Activated T-cell treated with anti-CD3 and anti-CD28 coated beads, Interleukin-2, amount 50 U/mL, for 4 hours (primary cell): Measurements from ENCODE around the gene FSD2. TPM values are rescaled to one million over a fixed set of nuclear protein-coding genes. Genes with fewer than 3 reads are reported as not detected.
A peak's percentile ranks its signal among the peaks of the same experiment; 100 is the strongest.

Source experiments
- ATAC-seq, 2 donors: fragments of 200-7000 bp; cut with Tn5 transposase; one replicate each; pipeline ENCODE4 v1.10.0; 2021
- DNase-seq: peaks from one replicate; pipeline ENCODE4 v3.0.0-alpha.2; 2020
- H3K27me3 Mint-ChIP-seq: one replicate; pipeline ENCODE4 v1.8.0; 2021; ENCODE audit warnings: low read depth, mixed read lengths
- H3K36me3 Mint-ChIP-seq: one replicate; pipeline ENCODE4 v1.8.0; 2022; ENCODE audit warnings: mixed read lengths; ENCODE audit not compliant: insufficient read depth
- H3K4me1 Mint-ChIP-seq: one replicate; pipeline ENCODE4 v1.8.0; 2021; ENCODE audit warnings: low read depth, mixed read lengths
- H3K4me3 Mint-ChIP-seq: one replicate; pipeline ENCODE4 v1.8.0; 2021; ENCODE audit warnings: mild to moderate bottlenecking, moderate library complexity, mixed read lengths
- H3K9me3 Mint-ChIP-seq: one replicate; pipeline ENCODE4 v1.8.0; 2021; ENCODE audit warnings: mixed read lengths
- total RNA-seq, 3 donors: library from RNA; stranded (reverse); gene quantifications; one replicate each; pipeline ENCODE4 v1.2.1, GENCODE V29; 2021

Gene FSD2, protein sequence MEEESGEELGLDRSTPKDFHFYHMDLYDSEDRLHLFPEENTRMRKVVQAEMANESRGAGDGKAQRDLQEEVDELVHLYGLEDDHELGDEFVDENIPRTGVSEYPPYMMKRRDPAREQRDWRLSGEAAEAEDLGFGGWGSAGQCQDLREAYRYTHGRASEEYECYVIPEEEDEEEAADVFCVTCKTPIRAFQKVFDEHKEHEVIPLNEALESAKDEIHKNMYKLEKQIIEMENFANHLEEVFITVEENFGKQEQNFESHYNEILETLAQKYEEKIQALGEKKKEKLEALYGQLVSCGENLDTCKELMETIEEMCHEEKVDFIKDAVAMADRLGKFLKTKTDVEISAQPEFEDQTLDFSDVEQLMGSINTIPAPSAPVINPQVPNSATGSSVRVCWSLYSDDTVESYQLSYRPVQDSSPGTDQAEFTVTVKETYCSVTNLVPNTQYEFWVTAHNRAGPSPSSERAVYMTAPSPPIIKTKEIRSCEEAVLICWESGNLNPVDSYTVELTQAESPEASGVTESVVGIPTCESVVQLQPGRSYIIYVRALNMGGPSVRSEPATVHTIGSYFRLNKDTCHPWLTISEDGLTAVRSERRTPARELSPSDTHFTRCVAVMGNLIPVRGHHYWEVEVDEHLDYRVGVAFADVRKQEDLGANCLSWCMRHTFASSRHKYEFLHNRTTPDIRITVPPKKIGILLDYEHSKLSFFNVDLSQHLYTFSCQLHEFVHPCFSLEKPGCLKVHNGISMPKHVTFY
- not detected for total RNA-seq

DNA sequence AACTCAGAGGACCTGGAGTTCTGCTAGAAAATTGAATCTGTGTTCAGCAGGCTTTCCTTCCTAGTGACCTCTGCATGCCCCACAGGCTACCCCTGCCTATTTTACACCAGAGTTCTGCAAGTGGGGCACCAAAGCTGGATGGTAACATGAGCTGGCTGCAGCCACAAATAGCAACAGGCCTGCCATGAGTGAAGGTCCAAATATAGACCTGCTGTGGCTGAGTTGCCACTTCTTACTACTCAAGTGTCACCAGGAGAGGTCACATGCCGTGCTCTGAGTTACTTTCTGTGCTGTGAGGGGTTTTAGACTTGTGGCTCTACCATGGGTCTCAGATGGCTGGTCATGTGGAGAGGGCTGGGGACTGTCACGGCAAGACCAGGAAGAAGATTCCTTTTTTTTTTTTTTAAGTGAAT, at the start of gene FSD2:
FSD2 (minus strand) TSS at position 76 of the 413 bp plus-strand sequence. CDS start 18,679 bp downstream, outside the sequence.
- H3K36me3 Mint-ChIP-seq: no peaks in the 10 kb centered on the region
- ATAC-seq (no peak), DNase-seq (no peak)
- peaks cover 13% of the 10 kb centered on the region for H3K27me3 Mint-ChIP-seq
- peaks cover 15% of the 10 kb centered on the region for H3K4me1 Mint-ChIP-seq
- H3K4me3 Mint-ChIP-seq: no peak within 1 kb of the TSS
- H3K9me3 Mint-ChIP-seq: no peaks in the 10 kb centered on the region

DNA sequence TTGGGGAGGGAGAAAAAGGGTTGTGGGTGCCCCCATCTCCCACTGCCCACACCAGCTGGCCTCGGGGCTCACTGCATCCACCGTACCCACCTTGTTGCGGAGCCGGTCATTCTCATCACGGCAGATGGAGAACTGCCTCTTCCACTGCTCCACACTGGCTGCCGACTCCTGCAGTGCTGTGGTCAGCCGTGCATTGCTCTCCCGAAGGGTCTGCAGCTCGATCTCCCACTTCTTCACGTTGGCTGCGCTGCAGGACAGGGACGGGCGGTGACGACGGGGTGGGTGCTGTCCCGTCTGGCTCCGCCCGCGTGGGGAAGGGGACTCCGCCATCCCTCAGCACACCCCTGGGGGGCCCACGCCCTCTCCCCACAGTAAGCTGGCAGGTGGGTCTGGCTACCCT, 48.7 kb upstream of the FSD2 start:
- no peak for DNase-seq
- Mint-ChIP-seq H3K4me1 (peaks cover 5% of the 10 kb centered on the region), H3K27me3 (no peaks in the 10 kb centered on the region), H3K36me3 (peaks cover 2% of the 10 kb centered on the region), H3K4me3 (no peak overlapping the region), H3K9me3 (no peaks in the 10 kb centered on the region)
- ATAC-seq: no peak

DNA sequence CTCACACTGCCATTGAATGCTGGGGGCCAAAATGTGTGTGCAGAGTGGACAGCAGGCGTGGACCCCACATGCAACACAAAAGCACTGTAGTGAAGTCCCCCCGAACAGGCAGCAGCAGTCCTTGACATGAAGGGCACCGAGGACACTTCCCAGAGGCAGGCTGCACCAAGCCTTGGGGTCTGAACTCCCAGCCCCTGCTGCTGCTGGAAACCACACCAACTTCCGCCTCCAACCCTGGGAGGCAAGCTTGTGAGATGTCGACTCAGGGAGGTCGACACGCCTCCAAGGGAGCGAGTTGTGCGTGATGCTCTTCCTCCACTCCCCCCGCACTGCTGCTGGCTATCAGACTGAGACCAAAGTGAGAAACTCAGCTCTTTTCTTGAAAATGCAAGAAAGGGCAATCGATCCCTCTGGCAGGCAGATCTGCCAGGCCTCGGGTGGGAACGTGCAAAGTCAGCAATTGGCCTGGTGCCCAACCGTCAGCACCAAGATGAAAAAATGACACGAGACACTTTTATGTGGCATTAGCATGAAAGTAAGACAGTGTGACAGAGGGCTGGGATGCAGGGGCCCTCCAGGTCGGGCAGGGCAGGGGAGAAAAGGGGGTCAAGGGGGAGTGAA, 47.2 kb upstream of the FSD2 start:
- DNase-seq (no peak), ATAC-seq (no peak)
- Mint-ChIP-seq H3K4me1 (peaks cover 8% of the 10 kb centered on the region), H3K9me3 (no peaks in the 10 kb centered on the region), H3K27me3 (no peaks in the 10 kb centered on the region), H3K4me3 (no peak overlapping the region), H3K36me3 (no peaks in the 10 kb centered on the region)

DNA sequence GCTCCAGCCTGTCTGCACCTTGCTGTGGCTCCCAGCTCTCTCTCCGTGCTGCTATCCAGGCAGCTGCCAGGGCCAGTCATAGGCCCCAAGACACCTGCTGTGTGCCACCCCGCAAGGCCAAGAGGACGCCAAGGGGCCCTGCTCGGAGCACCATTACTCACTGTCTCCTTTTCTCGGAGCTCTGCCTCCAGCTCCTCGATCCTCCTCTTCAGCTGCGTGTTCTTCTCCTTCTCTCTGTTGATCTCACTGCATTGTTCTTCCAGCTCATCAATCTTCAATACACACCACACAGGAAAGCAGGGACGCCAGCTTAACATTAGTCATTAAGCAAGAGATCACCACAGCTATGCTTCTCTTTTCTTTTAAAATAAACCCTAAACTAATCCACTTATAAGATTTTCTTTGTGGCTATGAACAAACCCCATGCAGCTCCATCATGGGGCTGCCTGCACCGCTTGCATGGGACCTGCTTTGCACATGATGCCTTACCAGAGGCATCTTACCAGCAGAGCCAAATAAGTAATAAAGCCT, 46.2 kb upstream of the FSD2 start:
- Mint-ChIP-seq H3K9me3 (no peaks in the 10 kb centered on the region), H3K4me3 (no peak overlapping the region), H3K4me1 (peaks cover 8% of the 10 kb centered on the region), H3K27me3 (no peaks in the 10 kb centered on the region), H3K36me3 (no peaks in the 10 kb centered on the region)
- no peak for ATAC-seq
- no peak for DNase-seq

DNA sequence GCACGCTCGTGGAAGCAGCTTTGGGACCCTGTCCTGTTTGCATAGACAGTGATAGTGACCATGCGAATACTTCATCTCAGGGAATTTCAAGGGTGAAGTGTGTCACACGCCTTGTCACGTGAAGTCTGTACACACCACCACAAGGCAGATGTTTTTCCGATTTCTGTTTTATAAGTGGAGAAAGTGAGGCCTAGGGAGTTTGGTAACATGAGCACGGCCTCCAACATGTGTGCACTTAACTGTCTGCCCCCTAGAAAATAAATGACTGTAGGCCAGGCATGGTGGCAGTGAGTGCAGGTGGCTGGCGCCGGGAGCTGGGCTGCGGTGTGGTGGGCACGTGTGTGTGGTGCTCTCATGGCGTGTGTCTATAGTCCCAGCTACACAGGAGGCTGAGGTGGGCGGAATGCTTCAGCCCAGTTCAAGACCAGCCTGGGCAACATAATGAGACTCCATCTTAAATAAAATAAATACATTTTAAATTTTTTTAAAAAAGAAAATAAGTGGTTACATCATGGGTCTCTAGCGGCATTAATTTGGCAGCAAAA, 45.5 kb upstream of the FSD2 start:
- DNase-seq (no peak), ATAC-seq (no peak)
- Mint-ChIP-seq H3K27me3 (no peaks in the 10 kb centered on the region), H3K9me3 (no peaks in the 10 kb centered on the region), H3K4me3 (no peak overlapping the region), H3K4me1 (peaks cover 8% of the 10 kb centered on the region), H3K36me3 (no peaks in the 10 kb centered on the region)

DNA sequence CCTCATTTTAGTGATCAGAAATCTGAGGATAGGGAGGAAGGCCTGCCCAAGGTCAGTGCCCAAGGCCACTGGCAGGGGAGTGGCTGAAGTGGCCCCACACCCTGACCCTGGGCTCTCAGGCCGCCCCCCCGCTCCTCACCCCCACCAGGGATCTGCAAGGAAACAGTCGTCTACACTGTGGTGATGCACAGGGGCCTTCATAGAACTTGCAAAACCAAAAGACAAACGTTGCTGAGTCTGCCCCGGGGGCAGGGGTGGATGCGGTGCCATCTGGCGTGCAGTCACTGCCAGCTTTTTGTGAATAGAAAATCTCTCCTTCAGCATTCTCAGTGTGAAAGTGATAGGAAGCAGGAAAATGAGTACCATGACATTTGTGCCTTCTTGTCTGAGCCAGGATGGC, 44.9 kb upstream of the FSD2 start:
- Mint-ChIP-seq H3K4me3 (no peak overlapping the region), H3K27me3 (no peaks in the 10 kb centered on the region), H3K36me3 (no peaks in the 10 kb centered on the region), H3K9me3 (no peaks in the 10 kb centered on the region), H3K4me1 (peaks cover 8% of the 10 kb centered on the region)
- no peak for ATAC-seq
- no peak for DNase-seq

DNA sequence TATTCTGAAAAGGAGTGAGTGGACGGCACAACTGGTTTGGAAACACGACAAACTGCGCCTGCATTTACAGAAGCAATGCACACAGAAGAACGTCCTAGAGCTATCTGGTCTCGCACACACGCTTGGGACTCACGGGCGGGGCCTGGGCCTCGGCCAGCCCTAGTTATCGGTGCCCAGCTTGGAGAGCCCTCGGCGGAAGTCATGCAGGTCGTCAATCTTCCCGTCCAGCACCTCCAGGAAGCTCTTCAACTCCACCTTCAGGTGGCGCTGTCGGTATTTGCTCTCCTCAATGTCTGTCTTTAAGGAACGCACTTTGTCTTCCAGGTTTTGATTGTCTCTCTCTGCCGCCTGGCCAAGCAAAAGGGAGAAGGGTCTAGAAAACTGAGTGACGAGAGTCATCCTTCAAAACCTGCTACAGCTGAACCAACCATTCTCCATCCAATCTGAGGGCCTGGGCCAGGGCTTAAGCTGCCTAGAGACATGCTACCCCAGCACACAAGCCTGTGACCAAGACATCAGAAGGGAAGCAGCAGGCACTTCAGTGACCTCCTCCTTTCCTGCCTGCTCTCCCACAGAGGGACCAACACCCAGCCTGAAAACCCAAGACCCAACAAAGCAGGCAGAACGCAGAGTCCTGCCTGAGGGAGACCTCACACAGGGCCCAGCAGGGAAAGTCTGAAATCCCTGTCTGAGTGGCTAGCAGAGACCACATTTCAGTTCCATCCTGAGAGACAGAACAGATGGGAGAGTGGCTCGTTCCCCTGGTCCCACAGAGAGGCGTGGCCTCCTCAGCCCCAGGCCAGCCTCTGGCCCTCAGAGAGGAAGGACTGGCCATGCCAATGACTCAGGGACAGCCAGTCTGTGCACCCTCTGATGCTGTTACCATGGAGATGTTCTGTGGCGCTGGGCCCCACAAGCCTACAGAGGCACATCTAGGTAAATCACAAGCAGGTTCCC, 44.0 kb upstream of the FSD2 start:
- peak; percentile 60 to 68 for ATAC-seq

DNA sequence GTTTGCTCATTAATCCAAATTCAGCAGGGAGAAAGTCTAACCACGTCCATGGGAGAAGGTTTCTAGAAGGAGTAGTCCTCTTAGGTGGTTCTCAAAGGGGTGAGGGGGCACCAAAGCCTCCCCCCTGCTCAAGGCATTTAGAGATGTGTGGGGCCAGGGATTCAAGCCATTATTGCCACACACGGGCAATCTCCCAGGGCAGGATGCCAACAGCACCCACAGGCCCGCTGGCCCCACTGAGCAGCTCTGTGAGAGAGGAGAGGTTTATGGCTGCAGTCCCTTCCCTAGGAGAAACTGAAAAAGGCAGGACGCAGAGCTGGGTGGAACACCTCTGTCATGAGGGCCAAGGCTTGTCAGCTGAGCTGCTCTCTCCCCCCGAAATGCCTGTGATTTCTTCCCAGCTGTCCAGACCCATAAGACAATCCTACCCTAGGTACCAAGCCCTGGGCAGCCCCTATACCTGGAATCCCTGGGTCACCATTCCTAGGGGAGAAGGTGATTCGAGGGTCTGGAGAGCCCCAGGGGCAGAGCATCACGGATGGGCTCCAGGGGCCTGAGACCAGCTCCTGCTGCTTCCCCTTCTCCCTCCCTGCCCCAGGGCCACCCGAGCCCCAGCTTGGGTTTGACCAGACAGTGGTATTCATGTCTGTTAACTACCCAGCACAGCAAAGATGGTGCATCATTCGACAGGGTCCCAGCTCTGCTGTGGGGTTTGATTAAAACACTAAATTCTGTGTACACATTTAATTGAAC, 42.5 kb upstream of the FSD2 start:
- no peak for DNase-seq
- H3K36me3 Mint-ChIP-seq: peaks cover 3% of the 10 kb centered on the region
- peaks cover 14% of the 10 kb centered on the region for H3K4me1 Mint-ChIP-seq
- H3K9me3 Mint-ChIP-seq: no peaks in the 10 kb centered on the region
- no peaks in the 10 kb centered on the region for H3K27me3 Mint-ChIP-seq
- ATAC-seq: no peak
- H3K4me3 Mint-ChIP-seq: no peak overlapping the region

More for the DNA sequence above, 44.0 kb upstream of the FSD2 start:
- H3K9me3 Mint-ChIP-seq: no peaks in the 10 kb centered on the region
- peaks cover 11% of the 10 kb centered on the region for H3K4me1 Mint-ChIP-seq
- no peak overlapping the region for H3K4me3 Mint-ChIP-seq
- peak; percentile 15 for DNase-seq
- no peaks in the 10 kb centered on the region for H3K27me3 Mint-ChIP-seq
- H3K36me3 Mint-ChIP-seq: no peaks in the 10 kb centered on the region

DNA sequence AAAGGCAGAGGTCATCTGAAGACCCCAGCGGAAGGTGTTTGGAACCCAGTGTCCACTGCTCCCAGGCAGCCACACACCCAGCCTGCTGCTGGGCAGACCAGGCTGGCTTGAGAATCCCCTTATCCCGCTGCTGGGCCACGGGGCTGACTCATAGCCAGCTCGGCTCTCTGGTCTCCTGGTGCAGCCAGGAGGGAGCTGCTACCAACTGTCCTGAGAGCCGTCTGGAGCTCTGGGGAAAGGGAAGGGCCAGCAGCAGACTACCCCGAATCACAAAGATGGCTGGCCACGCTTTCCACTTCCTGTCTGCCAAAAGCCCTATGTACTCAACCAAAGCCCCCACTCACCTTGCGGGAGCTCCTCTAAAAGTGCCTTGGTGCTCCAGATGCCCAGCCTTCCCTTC, 41.8 kb upstream of the FSD2 start:
- H3K27me3 Mint-ChIP-seq: no peaks in the 10 kb centered on the region
- H3K4me1 Mint-ChIP-seq: peaks cover 14% of the 10 kb centered on the region
- H3K9me3 Mint-ChIP-seq: no peaks in the 10 kb centered on the region
- H3K4me3 Mint-ChIP-seq: no peak overlapping the region
- no peak for DNase-seq
- ATAC-seq: no peak
- peaks cover 3% of the 10 kb centered on the region for H3K36me3 Mint-ChIP-seq

DNA sequence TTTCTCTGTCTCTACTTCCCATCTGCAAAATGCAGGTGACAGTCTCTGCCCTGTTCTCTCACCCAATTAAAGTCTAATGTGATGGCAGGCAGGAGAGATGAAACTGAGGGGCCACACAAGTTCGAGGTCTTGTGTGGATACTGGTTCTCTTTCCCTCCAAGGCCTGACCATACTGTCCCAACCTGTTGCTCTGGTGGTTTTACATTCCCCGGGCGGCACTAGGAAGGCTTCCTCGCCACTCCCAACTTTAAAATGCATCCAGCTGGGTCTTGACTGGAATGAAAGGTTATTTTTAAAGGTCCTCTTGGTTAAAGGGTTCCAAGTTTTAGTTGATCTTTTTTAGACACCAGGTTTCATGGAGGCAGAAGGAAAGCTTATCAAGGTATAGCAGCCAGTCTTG, 40.8 kb upstream of the FSD2 start:
- ATAC-seq (no peak), DNase-seq (no peak)
- peaks cover 14% of the 10 kb centered on the region for H3K4me1 Mint-ChIP-seq
- H3K27me3 Mint-ChIP-seq: no peaks in the 10 kb centered on the region
- peaks cover 3% of the 10 kb centered on the region for H3K36me3 Mint-ChIP-seq
- no peaks in the 10 kb centered on the region for H3K9me3 Mint-ChIP-seq
- H3K4me3 Mint-ChIP-seq: no peak overlapping the region

DNA sequence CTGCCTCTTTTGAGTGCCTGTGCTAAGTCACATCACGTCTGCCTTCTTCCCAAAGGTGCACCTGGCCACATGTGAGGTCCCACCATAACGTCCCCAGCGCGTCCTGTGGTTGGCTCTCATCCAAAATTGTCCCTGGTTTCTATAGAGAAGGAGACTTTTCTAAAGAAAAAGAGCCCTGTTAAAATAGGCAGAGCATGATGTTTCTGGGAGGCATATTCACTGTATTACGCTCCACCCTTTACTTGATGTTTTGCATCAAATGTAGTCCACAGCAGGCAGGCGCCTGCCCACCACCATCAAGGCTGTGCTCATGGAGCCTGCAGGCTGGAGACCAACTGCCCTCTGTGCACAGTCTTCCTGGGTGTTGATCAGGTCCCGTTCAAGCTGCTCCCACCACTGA, 39.8 kb upstream of the FSD2 start:
- ATAC-seq: no peak
- no peaks in the 10 kb centered on the region for H3K9me3 Mint-ChIP-seq

DNA sequence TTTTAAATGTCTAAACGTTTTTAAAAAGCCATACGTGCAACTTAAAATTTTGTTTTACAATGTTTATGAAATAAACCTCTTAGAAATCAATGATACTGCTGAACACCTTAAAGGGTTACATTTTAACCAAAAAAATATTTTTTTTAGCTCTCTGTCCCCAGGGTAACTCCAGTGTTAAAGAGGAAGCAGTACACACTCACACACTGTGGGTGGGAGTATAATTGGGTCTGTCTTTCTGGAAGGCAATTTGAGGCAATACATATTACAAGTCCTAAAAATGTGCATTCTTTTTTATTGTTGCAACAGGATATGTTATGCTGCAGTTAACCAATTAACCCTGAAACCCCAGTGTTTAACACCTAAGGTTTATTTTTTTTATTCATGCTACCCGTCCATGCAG, 37.7 kb upstream of the FSD2 start:
- H3K4me3 Mint-ChIP-seq: no peak overlapping the region
- peaks cover 6% of the 10 kb centered on the region for H3K4me1 Mint-ChIP-seq
- no peaks in the 10 kb centered on the region for H3K9me3 Mint-ChIP-seq
- DNase-seq (no peak), ATAC-seq (no peak)
- H3K27me3 Mint-ChIP-seq: no peaks in the 10 kb centered on the region
- peaks cover 3% of the 10 kb centered on the region for H3K36me3 Mint-ChIP-seq

More for the DNA sequence above, 39.8 kb upstream of the FSD2 start:
- H3K27me3 Mint-ChIP-seq: no peaks in the 10 kb centered on the region
- H3K4me3 Mint-ChIP-seq: no peak overlapping the region
- DNase-seq: no peak
- H3K4me1 Mint-ChIP-seq: peaks cover 14% of the 10 kb centered on the region
- peaks cover 3% of the 10 kb centered on the region for H3K36me3 Mint-ChIP-seq

DNA sequence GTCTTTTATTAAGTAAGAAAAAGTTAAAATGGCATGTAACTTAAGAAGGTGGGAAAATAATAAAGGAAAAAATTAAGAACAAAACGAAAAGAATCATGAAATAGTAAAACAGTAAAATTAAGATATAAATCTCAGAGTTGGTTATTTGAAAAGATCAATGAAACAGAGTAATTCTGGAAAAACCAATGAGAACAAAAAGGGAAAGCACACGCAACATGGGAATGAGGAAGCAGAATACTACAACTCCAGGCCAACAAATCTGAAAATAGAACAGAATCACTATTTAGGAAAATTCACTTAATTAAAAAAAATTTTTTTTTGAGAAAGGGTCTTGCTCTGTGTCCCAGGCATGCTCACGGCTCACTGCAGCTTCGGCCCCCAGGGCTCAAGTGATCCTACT, 34.3 kb upstream of the FSD2 start:
- peaks cover 6% of the 10 kb centered on the region for H3K4me1 Mint-ChIP-seq
- ATAC-seq: no peak
- H3K4me3 Mint-ChIP-seq: no peak overlapping the region
- H3K9me3 Mint-ChIP-seq: peaks cover 5% of the 10 kb centered on the region
- DNase-seq: no peak
- H3K27me3 Mint-ChIP-seq: no peaks in the 10 kb centered on the region
- peaks cover 25% of the 10 kb centered on the region for H3K36me3 Mint-ChIP-seq
